GM19468 (cell line): ENCODE data around the gene BMP2K.
"Not testable (repeated sequence)": the region's sequence is repeated elsewhere in the genome, so short reads cannot be mapped to it uniquely, and the experiment has no call there.

Experiments
- ATAC-seq: cut with Tn5 transposase; IDR thresholded peaks from one replicate; pipeline ENCODE4 v1.9.1; 2021; ENCODE audit warnings: mild to moderate bottlenecking, moderate library complexity, moderate number of reproducible peaks; ENCODE audit not compliant: unreplicated experiment; ENCODE audit errors: extremely low read depth

BMP2K gene

DNA sequence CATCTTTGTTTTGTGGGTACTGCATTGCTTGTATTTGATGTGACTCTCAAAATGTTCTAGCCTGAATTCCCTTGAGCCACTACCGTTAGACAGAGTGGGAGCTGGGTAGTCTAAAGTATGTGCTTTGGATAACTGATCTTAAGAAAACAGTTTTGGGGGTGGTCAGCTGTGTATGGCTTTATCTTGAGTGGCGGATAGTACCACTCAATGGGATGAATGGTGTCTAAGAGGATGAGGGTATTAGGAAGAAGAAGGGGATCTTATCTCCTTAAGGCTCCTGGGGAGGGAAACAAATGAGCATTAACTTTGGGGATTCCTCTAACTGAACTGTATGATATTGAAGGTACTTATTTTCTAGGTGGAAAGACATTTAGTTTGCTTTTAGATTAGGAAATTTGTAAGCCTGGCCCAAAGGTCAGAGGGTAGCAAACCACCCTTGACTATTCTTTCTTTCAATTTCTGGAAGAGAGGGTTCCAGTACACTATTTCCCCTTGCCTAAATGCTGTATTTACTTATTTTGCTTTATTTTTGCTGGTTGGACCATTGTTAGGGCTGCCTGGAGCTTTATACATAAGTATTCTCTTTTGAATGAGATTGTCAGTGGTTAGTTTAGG, 11.3 kb downstream of the BMP2K start:
- ATAC-seq: no peak

DNA sequence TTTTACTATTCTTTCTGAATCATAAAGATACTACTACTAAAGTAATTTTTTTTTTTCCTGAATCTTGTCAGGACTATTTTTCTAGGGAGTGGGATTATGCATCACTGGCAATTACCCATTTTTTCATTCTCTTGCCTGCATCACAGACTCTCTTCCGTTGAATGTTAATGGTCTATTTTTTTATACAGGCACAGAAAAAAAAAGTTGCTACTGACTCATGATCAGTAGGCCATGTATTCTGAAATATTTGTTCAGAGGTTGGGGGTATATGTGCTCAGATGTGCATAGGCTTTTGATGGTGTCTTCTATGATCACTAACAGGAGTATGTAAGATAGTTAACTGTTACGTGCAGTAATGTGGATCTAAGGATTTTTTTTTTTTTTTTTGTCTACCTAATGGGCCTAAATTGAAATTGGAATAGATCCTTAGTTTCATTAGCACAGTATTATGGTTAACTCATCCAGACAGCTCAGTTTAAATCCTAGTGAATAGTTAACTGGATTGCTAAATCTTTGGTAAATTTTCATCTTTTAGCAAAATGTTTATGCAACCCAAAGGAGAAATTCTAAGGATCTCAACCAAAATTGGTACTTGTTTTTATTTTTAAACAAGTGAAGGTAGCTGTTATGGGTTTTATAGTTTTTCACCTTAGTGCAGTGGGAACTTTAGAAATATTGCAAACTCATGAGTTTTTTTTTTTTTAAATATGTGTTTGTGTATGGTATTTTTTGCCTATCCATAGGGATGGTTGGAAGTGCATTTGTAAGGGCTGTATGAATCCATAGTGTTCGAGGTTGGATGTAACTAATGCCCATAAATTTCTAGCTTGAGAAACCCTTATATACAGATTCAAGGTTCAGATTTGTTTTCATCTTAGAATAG, 12.1 kb downstream of the BMP2K start:
- ATAC-seq: no peak

DNA sequence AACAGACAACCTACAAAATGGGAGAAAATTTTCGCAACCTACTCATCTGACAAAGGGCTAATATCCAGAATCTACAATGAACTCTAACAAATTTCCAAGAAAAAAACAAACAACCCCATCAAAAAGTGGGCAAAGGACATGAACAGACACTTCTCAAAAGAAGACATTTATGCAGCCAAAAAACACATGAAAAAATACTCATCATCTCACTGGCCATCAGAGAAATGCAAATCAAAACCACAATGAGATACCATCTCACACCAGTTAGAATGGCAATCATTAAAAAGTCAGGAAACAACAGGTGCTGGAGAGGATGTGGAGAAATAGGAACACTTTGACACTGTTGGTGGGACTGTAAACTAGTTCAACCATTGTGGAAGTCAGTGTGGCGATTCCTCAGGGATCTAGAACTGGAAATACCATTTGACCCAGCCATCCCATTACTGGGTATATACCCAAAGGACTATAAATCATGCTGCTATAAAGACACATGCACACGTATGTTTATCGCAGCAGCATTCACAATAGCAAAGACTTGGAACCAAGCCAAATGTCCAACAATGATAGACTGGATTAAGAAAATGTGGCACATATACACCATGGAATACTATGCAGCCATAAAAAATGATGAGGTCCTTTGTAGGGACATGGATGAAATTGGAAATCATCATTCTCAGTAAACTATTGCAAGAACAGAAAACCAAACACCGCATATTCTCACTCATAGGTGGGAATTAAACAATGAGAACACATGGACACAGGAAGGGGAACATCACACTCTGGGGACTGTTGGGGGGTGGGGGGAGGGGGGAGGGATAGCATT, 19.7 kb downstream of the BMP2K start:
- ATAC-seq: not testable (repeated sequence)

DNA sequence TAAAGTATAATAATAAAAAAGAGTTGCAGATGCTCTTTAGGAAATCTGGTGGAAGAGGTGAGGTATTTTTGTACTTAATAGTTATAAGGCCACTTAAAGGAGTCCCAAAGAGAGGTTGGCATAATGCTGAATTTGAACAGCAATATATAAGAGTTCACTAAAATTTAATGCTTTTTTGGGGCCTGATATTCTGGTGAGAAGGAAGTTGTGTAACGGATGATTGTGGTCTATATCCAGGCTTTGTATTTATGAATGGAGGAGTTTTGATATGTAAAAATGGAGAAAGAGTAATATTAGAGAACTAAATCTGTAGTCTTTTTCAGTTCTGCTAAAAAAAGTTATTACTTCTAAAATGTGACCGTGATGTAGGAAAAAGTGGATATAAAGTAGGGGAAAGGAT, 20.4 kb downstream of the BMP2K start:
- ATAC-seq: no peak

DNA sequence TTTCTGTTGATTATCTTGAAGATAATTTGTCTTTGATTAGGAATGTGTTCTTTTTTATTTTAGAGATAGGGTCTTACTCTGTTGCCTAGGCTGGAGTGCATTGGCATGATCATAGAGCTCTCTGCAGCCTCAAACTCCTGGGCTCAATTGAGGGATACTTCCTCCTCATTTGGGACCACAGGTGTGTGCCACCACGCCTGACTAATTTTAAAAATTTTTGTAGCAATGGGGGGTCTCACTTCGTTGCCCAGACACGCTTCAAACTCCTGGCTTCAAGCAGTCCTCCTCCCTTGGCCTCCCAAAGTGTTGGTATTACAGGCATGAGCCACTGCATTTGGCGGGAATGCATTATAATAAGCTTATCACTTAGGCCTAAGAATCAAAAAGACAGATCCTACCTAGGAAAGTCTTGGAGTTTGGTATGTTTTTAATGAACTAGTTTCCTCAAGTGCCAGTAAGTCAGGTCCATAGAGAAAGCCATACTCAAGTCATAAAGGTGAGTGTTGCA, 21.7 kb downstream of the BMP2K start:
- ATAC-seq: no peak

DNA sequence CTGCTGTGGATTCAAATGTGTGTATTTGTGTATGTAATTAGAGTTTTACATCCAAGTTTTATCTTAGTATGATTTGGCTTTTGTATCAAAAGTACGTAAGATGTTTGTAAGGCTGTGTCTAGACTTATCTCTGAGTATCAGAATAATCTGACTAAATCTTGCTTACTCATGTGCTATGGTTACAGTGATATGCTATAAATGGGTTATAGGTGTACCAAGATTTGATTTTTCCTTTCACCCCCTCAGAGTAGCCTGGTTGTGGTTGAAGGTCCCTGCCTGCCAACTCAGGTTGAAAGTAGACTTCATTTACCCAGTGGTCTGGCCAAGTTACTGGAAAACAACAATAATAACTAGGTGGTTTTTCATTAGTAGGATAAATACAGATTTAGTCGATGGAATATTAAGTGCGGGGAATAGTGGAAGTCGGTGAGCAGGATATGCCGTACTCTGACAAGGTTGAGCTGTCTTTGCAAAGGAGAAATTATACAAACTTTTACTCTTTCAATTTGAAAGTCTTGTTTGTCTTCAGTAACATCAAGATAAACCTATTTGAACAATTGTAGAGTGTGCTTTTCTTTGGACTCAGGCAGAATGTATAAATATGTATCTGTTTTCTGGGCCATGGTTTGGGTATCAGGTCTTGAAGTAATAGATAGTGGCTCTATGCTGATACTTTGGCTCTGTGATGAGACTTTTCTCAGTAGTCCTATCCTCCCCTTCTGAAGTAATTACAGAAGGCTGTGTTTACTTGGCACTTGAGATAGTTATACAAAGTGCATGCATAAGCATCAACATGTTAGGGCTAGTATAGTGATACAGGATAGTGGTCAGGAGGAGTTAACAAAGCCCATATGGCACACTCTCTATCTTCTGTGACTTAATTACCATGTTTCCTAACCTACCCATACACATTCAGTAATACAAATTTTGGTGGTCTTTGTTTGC, 23.7 kb downstream of the BMP2K start:
- ATAC-seq: no peak

DNA sequence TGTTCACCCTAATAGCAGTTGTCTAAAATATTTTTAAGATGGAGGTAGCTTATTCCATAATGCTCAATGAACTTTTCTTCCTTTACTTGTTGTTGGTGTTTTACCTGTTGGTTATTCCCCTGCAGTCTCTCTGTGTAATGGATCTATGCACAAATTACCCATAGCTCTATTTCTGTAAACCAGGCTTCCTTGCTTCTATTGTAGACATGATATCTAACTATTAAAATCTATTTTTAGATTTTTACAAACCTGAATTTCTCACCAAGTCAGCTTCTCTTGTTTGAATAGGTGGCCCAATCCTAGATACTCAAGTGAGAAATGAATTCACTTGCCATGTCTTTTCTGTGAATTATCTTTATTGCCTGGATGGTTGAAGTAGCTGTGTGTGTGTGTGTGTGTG, 24.8 kb downstream of the BMP2K start:
- ATAC-seq: no peak

DNA sequence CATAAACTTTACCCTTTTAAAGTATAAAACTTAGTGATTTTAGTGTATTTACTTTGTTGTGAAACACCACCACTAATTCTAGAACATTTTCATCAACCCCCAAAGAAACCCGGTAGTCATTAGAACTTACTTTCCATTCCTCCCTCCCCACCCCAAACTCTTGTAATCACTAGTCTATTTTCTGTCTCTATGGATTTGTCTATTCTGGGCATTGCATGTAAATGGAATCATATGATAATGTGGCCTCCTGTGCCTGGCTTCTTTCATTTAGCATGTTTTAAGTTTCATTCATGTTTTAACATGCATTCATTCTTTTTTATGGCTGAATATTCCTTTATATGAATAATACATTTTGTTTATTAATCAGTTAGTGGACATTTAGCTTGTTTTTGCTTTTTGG, 27.8 kb downstream of the BMP2K start:
- ATAC-seq: no peak

DNA sequence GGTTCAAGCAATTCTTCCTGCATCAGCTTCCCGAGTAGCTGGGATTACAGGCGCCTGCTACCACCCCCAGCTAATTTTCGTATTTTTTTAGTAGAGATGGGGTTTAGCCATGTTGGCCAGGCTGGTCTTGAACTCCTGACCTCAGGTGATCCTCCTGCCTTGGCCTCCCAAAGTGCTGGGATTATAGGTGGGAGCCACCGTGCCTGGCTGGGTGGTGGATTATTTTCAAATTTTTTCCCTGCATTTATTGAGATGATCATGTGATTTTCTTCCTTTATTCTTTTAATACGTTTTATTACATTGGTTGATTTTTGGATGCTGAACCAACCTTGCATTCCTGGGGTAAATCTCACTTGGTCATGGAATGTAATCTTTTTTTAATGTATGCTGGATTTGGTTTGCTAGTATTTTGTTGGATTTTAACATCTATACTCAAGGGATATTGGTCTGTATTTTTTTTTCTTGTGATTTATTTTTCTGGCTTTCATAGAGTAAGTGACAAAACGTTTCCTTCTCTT, 30.9 kb downstream of the BMP2K start:
- no peak for ATAC-seq

DNA sequence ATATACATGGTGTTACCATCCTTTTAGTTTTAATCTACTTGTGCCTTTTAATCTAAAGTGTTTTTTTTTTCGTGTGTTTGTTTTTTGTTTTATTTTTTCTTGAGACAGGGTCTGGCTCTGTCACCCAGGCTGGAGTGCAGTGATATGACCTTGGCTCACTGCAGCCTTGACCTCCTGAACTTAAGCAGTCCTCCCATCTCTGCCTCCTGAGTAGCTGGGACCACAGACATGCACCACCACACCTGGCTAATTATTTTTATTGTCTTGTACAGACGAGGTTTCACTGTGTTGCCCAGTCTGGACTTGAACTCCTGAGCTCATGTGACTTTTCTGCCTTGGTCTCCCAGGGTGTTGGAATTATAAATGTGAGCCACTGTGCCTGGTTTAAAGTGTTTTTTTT, 33.1 kb downstream of the BMP2K start:
- ATAC-seq: no peak

DNA sequence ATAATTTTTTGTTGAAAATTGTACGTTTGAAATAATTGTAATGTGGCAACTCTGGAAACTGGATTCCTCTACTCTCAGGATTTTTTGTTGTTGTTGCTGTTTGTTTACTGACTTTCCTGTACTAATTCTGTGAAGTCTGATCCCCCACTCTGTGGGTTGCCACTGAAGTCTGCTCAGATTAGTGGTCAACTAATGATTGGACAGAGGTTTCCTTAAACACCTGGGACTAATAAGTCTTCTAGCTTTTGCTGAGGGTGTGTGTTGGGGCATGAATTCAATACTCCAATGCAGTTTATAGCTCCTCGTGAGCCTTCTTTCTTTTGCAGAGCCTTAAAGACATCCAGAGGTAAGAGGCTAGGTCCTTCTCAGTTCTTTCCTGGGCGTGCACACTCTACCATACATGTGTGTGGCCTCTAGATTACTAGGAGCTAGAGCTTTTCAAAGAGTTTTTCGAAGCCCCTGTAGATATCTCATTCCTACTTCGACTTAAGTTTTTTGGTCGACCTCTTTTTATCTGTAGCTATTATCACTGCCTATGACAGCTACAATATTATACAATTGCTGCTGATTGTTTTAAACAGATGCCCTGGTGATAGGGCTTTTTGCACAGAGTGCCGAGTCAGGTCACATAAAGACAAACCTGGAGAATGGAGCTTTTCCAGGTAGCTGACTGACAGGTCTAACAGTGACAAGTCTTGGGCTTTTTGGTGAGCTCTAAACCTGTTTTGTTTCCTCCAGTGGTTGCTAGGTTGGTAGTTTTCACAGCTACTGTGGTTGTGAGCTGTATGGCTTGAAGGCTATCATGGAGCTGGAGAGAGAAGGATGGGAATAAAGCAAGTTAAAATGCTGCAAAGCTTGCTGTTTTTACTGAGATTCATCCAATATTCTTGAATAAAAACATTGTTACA, 34.0 kb downstream of the BMP2K start:
- no peak for ATAC-seq

DNA sequence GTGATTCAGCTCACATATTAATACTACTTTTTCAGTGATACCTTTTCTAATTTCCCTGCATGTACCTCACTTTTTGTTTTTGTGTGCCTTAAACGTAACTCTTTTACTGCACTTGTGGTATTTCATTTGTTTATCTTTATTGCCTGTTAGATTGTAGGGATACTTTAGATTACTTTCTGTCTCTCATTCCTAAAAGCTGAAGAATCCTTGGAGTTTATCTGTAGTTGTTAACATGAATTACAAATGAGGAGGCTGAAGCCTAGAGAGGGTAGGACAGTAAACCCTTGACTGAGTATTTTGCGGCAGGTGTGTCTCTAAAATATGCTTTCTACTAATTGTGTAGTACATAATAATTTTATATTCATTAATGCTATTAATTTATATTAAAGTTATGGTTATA, 34.9 kb downstream of the BMP2K start:
- ATAC-seq: no peak

DNA sequence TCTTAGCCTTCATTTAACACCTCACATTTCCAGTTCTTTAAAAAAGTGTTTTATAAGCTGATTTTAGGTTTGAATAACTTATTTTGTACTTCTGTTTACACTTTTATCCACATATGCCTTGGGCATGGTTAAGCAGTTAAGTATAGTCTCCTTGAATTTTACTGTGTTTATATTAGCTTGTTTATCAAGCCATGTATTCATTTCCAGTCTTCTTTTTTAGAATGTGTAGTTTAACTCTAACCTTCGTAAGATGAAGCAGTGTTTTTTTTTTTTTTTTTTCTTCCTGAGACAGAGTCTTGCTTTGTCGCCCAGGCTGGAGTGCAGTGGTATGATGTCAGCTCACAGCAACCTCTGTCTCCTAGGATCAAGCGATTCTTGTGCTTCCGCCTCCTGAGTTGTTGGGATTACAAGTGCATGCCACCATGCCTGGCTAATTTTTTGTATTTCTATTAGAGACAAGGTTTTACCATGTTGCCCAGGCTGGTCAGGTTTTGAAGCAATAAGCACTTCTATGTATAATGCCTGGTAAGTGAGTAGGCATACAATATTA, 42.5 kb downstream of the BMP2K start:
- no peak for ATAC-seq

DNA sequence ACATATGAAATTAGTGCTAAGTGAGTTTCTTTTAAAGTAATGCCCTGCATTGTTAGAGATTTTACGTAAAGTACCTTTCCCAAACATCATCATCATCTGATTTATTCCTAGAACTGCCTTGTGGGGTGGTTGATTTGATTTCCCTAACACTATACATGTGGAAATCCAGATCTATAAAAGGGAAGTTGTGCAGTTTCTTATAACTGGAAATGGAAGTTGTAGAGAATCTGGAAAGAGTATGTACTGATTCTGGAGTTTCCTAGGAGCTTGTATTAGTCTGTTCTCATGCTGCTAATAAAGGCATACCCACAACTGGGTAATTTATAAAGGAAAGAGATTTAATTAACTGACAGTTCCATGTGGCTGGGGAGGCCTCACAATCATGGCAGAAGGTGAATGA, 47.9 kb downstream of the BMP2K start:
- no peak for ATAC-seq

DNA sequence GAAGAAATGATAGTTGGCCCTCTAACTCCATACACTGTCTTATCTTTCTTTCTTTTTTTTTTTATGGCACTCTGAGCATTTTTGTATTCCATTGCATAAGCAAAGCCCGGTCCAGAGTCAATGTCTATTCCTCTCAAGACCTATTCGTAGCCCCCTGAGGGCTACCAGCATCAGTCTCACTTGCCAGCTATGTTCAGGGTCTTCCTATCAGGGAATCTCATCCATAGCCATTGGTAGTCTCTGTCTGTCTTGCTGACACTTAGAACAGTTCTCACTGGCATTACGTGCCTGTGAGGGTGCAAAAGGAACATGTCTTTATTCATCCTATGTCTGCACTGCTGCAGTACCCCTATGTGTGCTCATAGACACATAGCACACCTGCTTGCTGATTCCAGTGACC, 51.0 kb downstream of the BMP2K start:
- ATAC-seq: no peak

DNA sequence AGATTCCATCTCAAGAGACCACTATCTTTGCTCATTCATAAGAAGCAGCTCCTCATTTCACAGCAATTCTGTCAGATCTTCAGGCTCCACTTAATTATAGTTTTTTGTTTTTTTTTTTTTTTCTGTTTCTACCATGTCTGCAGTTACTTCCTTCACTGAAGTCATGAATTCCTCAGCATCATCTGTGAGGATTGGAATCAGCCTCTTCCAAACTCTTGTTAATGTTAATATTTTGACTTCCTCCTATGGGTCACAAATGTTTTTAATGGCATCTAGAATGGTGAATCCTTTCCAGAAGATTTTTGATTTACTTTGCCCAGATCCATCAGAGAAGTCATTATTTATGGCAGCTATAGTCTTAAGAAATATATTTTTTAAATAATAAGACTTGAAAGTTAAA, 53.1 kb downstream of the BMP2K start:
- no peak for ATAC-seq

DNA sequence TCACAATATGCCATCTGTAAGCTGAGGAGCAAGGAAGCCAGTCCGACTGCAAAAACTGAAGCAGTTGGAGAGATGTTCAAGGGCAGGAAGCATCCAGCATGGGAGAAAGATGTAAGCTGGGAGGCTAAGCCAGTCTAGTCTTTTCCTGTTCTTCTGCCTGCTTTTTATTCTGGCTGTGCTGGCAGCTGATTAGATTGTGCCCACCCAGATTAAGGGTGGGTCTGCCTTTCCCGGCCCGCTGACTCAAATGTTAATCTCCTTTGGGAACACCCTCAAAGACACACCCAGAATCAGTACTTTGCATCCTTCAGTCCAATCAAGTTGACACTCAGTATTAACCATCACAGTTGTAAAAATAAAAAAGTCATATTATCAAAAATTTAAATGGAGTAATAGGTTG, 63.5 kb downstream of the BMP2K start:
- ATAC-seq: not testable (repeated sequence)

DNA sequence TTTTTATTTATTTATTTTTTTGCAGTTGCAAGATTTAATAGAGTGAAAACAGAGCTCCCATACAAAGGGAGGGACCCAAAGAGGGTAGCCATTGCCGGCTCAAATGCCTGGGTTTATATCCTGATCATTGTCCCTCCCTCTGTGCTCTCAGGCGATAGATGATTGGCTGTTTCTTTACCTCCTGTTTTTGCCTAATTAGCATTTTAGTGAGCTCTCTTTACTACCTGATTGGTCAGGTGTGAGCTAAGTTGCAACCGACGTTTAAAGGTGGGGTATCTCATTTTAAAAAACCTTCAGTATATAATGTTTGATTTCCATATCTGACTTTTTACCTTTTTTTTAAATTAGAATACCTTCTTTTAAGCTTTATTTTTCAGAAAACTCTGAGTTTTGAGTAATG, 64.1 kb downstream of the BMP2K start:
- not testable (repeated sequence) for ATAC-seq
